Stimulated activated naive B cell treated with anti-CD40 and anti-IgM and Interleukin-4, amounts not matched to agents 10 μg/mL and 1 μg/mL and 100 μg/mL, for 72 hours (primary cell): ENCODE data around the gene ATG14.

Experiments
- ATAC-seq, 2 donors: fragments of 150-1000 bp; cut with Tn5 transposase; replicated peaks; 2 replicates each; pipeline ENCODE4 v1.10.0; 2021; ENCODE audit warnings: moderate library complexity in 1 of 2
- DNase-seq: peaks from one replicate; pipeline ENCODE4 v3.0.0; 2021
- H3K27ac Mint-ChIP-seq: one replicate; pipeline ENCODE4 v1.8.0; 2022; ENCODE audit warnings: mild to moderate bottlenecking, mixed read lengths
- H3K27me3 Mint-ChIP-seq, 2 donors: one replicate each; pipeline ENCODE4 v1.8.0; 2022; ENCODE audit warnings: mixed read lengths in 2 of 2
- H3K36me3 Mint-ChIP-seq, 2 donors: one replicate each; pipeline ENCODE4 v1.8.0; 2022; ENCODE audit warnings: mixed read lengths in 2 of 2, mild to moderate bottlenecking in 1 of 2
- H3K4me1 Mint-ChIP-seq, 2 donors: one replicate each; pipeline ENCODE4 v1.8.0; 2022; ENCODE audit warnings: mixed read lengths in 2 of 2, mild to moderate bottlenecking in 1 of 2
- H3K4me3 Mint-ChIP-seq, 2 donors: one replicate each; pipeline ENCODE4 v1.8.0; 2022; ENCODE audit warnings: mild to moderate bottlenecking in 2 of 2, mixed read lengths in 2 of 2, moderate library complexity in 1 of 2
- H3K9me3 Mint-ChIP-seq, 2 donors: one replicate each; pipeline ENCODE4 v1.8.0; 2022; ENCODE audit warnings: mixed read lengths in 2 of 2, mild to moderate bottlenecking in 1 of 2

The ATG14 gene

DNA sequence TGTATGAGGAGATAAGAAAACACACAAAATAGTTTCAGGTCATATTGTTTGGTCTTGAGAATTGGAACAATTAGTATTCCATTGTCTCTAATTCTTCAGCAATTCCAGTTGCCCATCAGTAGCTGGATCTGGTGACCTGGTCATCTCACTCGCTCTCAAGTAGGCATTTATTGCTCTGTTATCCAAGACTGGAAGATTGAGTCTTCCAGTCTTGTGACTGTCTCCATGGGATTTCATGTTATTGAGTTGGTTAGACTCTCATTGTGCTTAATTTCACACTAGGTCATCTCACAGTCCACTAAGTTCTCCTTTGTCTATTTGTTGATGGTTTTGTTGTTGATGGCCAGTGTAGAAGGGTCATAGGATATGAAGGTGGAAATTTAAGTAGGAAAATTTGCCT, 92.9 kb downstream of the ATG14 start:
- DNase-seq (no peak), ATAC-seq (no peak)
- H3K4me1 Mint-ChIP-seq: peaks cover 0 to 2% of the 10 kb centered on the region in 2 donors
- peaks cover 16 to 27% of the 10 kb centered on the region in 2 donors for H3K36me3 Mint-ChIP-seq
- H3K9me3 Mint-ChIP-seq: peaks cover under 1 to 10% of the 10 kb centered on the region in 2 donors
- H3K4me3 Mint-ChIP-seq: no peak overlapping the region
- H3K27ac Mint-ChIP-seq: no peak overlapping the region
- H3K27me3 Mint-ChIP-seq: no peaks in the 10 kb centered on the region

DNA sequence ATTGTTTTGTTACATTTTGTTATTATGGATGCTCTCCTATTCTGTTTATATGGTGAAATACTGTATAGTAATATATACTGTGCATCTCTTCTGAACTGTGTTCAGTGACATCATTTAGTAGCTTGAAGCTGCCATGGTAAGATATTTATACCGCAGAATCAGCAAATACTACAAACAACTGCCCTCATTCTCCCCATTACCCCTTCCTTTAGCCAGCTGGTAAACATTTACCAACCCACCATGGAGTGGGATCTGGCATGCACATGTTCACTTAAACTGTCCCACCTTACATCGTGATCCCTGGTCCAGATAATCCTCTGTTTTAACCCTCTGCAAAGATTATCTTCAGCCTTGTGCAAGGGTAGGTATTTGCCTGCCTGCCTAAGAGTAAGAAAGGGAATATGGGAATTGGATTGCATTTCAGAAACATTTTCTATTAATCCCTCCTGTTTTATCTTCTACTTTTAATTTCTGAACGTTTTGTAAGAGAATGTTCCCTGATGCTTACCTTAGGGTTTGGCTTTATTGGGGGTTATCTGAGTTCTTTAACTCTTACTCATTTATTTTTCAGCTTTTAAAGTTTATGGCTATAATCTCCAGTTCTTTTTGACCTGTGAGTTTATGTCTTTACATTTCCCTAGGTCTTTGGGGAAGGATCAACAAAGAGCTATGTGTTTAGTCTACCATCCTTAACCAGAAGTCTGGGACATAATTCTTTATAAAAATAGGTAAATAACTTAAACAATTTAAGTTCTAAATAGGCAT, 93.9 kb downstream of the ATG14 start:
- no peak for ATAC-seq
- no peak overlapping the region for H3K4me3 Mint-ChIP-seq
- no peak overlapping the region for H3K27ac Mint-ChIP-seq
- DNase-seq: no peak
- peaks cover 25 to 37% of the 10 kb centered on the region in 2 donors for H3K36me3 Mint-ChIP-seq
- H3K27me3 Mint-ChIP-seq: no peaks in the 10 kb centered on the region
- H3K4me1 Mint-ChIP-seq: peaks cover 0 to 4% of the 10 kb centered on the region in 2 donors
- peaks cover 8 to 17% of the 10 kb centered on the region in 2 donors for H3K9me3 Mint-ChIP-seq

DNA sequence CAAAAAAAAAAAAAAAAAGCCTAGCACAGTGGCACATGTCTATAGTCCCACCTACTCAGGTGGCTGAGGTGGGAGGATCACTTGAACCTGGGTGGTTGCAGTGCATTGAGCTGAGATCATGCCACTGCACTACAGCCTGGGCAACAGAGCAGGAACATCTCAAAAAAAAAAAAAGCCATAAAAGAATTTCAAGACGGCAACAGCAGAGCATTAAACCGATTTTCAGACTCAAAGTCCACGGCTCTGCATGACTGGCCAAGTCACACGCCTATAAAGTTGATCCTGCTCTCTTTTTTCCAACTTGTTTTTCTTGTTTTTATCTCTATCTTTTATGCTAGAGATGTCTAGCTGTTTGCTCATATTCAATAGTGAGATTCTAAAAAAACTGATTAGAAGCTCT, 95.1 kb downstream of the ATG14 start:
- Mint-ChIP-seq H3K27ac (no peak overlapping the region), H3K9me3 (peaks cover 8 to 19% of the 10 kb centered on the region in 2 donors), H3K4me1 (peaks cover 0 to 4% of the 10 kb centered on the region in 2 donors), H3K36me3 (peaks cover 30 to 43% of the 10 kb centered on the region in 2 donors), H3K27me3 (no peaks in the 10 kb centered on the region), H3K4me3 (no peak overlapping the region)
- DNase-seq (no peak), ATAC-seq (no peak)
